BE2C (cell line): ENCODE results near the gene ZBTB37.

ENCODE experiments used
- DNase-seq: peaks from one replicate; pipeline ENCODE4 v3.0.0-alpha.2; 2020
- H3K27me3 ChIP-seq: fragments of 250-450 bp; sonication (Bioruptor Pico); 2 replicates; pipeline ENCODE4 v1.5.1; 2020; ENCODE audit warnings: mild to moderate bottlenecking
- H3K36me3 ChIP-seq: fragments of 250-450 bp; sonication (Bioruptor Pico); 2 replicates; pipeline ENCODE4 v1.5.1; 2020; ENCODE audit warnings: mild to moderate bottlenecking
- H3K4me1 ChIP-seq: fragments of 250-450 bp; sonication (Bioruptor Pico); 2 replicates; pipeline ENCODE4 v1.5.1; 2020
- H3K4me3 ChIP-seq: 2 replicates; pipeline ENCODE4 v1.5.1; 2011; ENCODE audit warnings: low read depth, low read length
- H3K9me3 ChIP-seq: fragments of 250-450 bp; sonication (Bioruptor Pico); 2 replicates; pipeline ENCODE4 v1.5.1; 2020
- CTCF ChIP-seq: IDR thresholded peaks from 2 replicates; pipeline ENCODE4 v1.5.1; 2012; ENCODE audit warnings: mild to moderate bottlenecking, low read depth, low read length

Gene ZBTB37

GRCh38 chr1:173884701-173885100, 16.5 kb downstream of the ZBTB37 start:
- H3K4me3 ChIP-seq: no peak overlapping the region
- H3K36me3 ChIP-seq: peaks cover 12% of the 10 kb centered on the region
- no peak for DNase-seq
- H3K27me3 ChIP-seq: no peaks in the 10 kb centered on the region; the same call in 1 of the 2 replicates
- no peak for TF ChIP-seq CTCF
- no peaks in the 10 kb centered on the region for H3K9me3 ChIP-seq
- no peaks in the 10 kb centered on the region for H3K4me1 ChIP-seq

GRCh38 chr1:173886746-173887611, 18.8 kb downstream of the ZBTB37 start:
- H3K4me1 ChIP-seq: no peaks in the 10 kb centered on the region
- no peak for TF ChIP-seq CTCF

GRCh38 chr1:173887627-173888026, 19.4 kb downstream of the ZBTB37 start:
- TF ChIP-seq CTCF: no peak
- Histone ChIP-seq H3K4me3 (no peak overlapping the region), H3K9me3 (no peaks in the 10 kb centered on the region), H3K27me3 (no peaks in the 10 kb centered on the region), H3K4me1 (no peaks in the 10 kb centered on the region), H3K36me3 (peaks cover 10% of the 10 kb centered on the region)
- no peak for DNase-seq

More at GRCh38 chr1:173886746-173887611, 18.8 kb downstream of the ZBTB37 start:
- no peak for DNase-seq
- no peaks in the 10 kb centered on the region for H3K27me3 ChIP-seq
- H3K9me3 ChIP-seq: no peaks in the 10 kb centered on the region
- H3K36me3 ChIP-seq: peaks cover 10% of the 10 kb centered on the region
- H3K4me3 ChIP-seq: no peak overlapping the region

GRCh38 chr1:173888749-173889148, 20.6 kb downstream of the ZBTB37 start:
- Histone ChIP-seq H3K36me3 (peaks cover 10% of the 10 kb centered on the region), H3K9me3 (no peaks in the 10 kb centered on the region), H3K4me1 (no peaks in the 10 kb centered on the region), H3K4me3 (no peak overlapping the region), H3K27me3 (no peaks in the 10 kb centered on the region)
- TF ChIP-seq CTCF: no peak
- no peak for DNase-seq

- H3K4me3 ChIP-seq: no peak overlapping the region
These were observed 21.7 kb downstream of the ZBTB37 start for GRCh38 chr1:173889885-173890284.

More at GRCh38 chr1:173889885-173890284, 21.7 kb downstream of the ZBTB37 start:
- DNase-seq: no peak
- Histone ChIP-seq H3K27me3 (no peaks in the 10 kb centered on the region), H3K9me3 (no peaks in the 10 kb centered on the region), H3K4me1 (no peaks in the 10 kb centered on the region), H3K36me3 (peaks cover 10% of the 10 kb centered on the region)
- TF ChIP-seq CTCF: no peak
